G401.6 (cell line): ENCODE results near the gene RABAC1.
"Not testable (repeated sequence)": the region's sequence is repeated elsewhere in the genome, so short reads cannot be mapped to it uniquely, and the experiment has no call there.

Source experiments
- FAIRE-seq: peaks from 2 replicates; lab custom pipeline; 2012; peaks lifted over from hg19 to GRCh38; lab: Jason Lieb, UNC

Gene RABAC1

GRCh38 chr19:41944336-41944735, 14.8 kb downstream of the RABAC1 start:
- no peak for FAIRE-seq

GRCh38 chr19:41941410-41942202, 17.5 kb downstream of the RABAC1 start:
- FAIRE-seq: no peak

- FAIRE-seq: no peak
Observed at GRCh38 chr19:41940731-41941409, 18.3 kb downstream of the RABAC1 start.

GRCh38 chr19:41939861-41940730, 19.0 kb downstream of the RABAC1 start:
- no peak for FAIRE-seq

- FAIRE-seq: not testable (repeated sequence)
Observed at GRCh38 chr19:41939209-41939608, 19.9 kb downstream of the RABAC1 start.

GRCh38 chr19:41937525-41938468, 21.3 kb downstream of the RABAC1 start:
- no peak for FAIRE-seq

GRCh38 chr19:41936961-41937360, 22.2 kb downstream of the RABAC1 start:
- FAIRE-seq: no peak

GRCh38 chr19:41936416-41936850, 22.7 kb downstream of the RABAC1 start:
- no peak for FAIRE-seq

GRCh38 chr19:41935760-41936415, 23.2 kb downstream of the RABAC1 start:
- FAIRE-seq: no peak

GRCh38 chr19:41934849-41935374, 24.2 kb downstream of the RABAC1 start:
- no peak for FAIRE-seq

GRCh38 chr19:41933693-41934426, 25.3 kb downstream of the RABAC1 start:
- FAIRE-seq: no peak

- no peak for FAIRE-seq
Observed at GRCh38 chr19:41932720-41933332, 26.3 kb downstream of the RABAC1 start.

- no peak for FAIRE-seq
Observed at GRCh38 chr19:41932259-41932719, 26.8 kb downstream of the RABAC1 start.

GRCh38 chr19:41930926-41931592, 28.1 kb downstream of the RABAC1 start:
- FAIRE-seq: no peak

- FAIRE-seq: no peak
Observed at GRCh38 chr19:41930322-41930722, 28.8 kb downstream of the RABAC1 start.

GRCh38 chr19:41929536-41930071, 29.5 kb downstream of the RABAC1 start:
- no peak for FAIRE-seq

GRCh38 chr19:41928754-41929535, 30.2 kb downstream of the RABAC1 start:
- FAIRE-seq: no peak

GRCh38 chr19:41928221-41928683, 30.9 kb downstream of the RABAC1 start, which contains the start of gene ERFL:
ERFL (minus strand) TSS chr19:41928449; CDS start chr19:41912919, 15,530 bp downstream.
- no peak for FAIRE-seq
